Body of pancreas (tissue), 4 donors: ENCODE measurements around the gene PRR9. TPM values are rescaled to one million over a fixed set of nuclear protein-coding genes. Genes with fewer than 3 reads are reported as not detected.

Experiments
- ATAC-seq: fragments of 150-250 bp; one replicate; pipeline ENCODE4 v1.9.1; 2016
- DNase-seq, 4 donors: peaks; one replicate each; pipeline ENCODE4 v3.0.0-alpha.2; 2019
- H3K27ac ChIP-seq, 4 donors: fragments of 200-600 bp; sonication (generic); 1 replicate in 3 of 4; 2 replicates in 1 of 4; pipeline versions ENCODE4 v1.5.1 to v1.6.1; 2016 to 2019; ENCODE audit warnings: mild to moderate bottlenecking in 1 of 4, mixed read lengths in 1 of 4, moderate library complexity in 1 of 4
- H3K27me3 ChIP-seq, 2 donors: fragments of 200-600 bp; sonication (generic); one replicate each; pipeline ENCODE4 v1.6.0; 2016; ENCODE audit warnings: mild to moderate bottlenecking in 1 of 2
- H3K36me3 ChIP-seq, 2 donors: fragments of 200-600 bp; sonication (generic); replicated peaks in 1 of 2; 2 replicates each; pipeline ENCODE4 v1.5.1; 2016; ENCODE audit warnings: low read depth in 2 of 2; ENCODE audit not compliant: insufficient read depth in 1 of 2
- H3K4me1 ChIP-seq: fragments of 200-600 bp; sonication (generic); one replicate; pipeline ENCODE4 v1.6.0; 2016
- H3K4me3 ChIP-seq, 2 donors: fragments of 200-600 bp; sonication (generic); 1 replicate in 1 of 2; 2 replicates in 1 of 2; pipeline ENCODE4 v1.5.1; 2016 to 2019
- H3K9me3 ChIP-seq, 3 donors: fragments of 200-600 bp; sonication (generic); 1 replicate in 2 of 3; 2 replicates in 1 of 3; pipeline ENCODE4 v1.5.1; 2016
- CTCF ChIP-seq, 7 experiments: fragments of 450-650 bp in 4 of 7; fragments of 200-600 bp in 3 of 7; sonication (generic) in 3 of 7; IDR thresholded peaks; one replicate each; pipeline ENCODE4 v1.5.1; 2016 to 2019; ENCODE audit warnings: antibody characterized with exemption in 7 of 7
- POLR2A ChIP-seq, 3 donors: fragments of 450-650 bp; IDR thresholded peaks; one replicate each; pipeline ENCODE4 v1.6.1; 2016; ENCODE audit warnings: antibody characterized with exemption in 3 of 3, mild to moderate bottlenecking in 2 of 3
- WGBS, 2 donors: methylation state at CpG; one replicate each; pipeline ENCODE4 v1.1.5; 2017; 5-methylcytosine and 5-hydroxymethylcytosine counted together
- intact Hi-C: fragments of 100-400 bp; cut with DNase I; formaldehyde crosslinking; loops from one replicate; pipeline ENCODE4 v1.15.1; 2023
- total RNA-seq, 2 donors: library from RNA; depleted of rRNA; stranded (reverse); fragments of >200 nt; gene quantifications; one replicate each; pipeline ENCODE4 v1.1.0, GENCODE V29; 2016

The PRR9 gene
- total RNA-seq, 2 donors from 2014 or later = not detected

- intact Hi-C loops = no loop called here
- WGBS, 2 donors = 33 to 67% methylated on average over 2 of the region's 2 CpGs
- TF ChIP-seq POLR2A (IDR thresholded peaks at IDR 0.05) = no peak
- TF ChIP-seq CTCF (IDR thresholded peaks at IDR 0.05) = no peak
- H3K4me3 ChIP-seq = no peak overlapping the region
- DNase-seq (no peak), ATAC-seq (no peak)
- H3K36me3 ChIP-seq = no peaks in the 10 kb centered on the region
- no peak overlapping the region for H3K27ac ChIP-seq
- no peaks in the 10 kb centered on the region for H3K4me1 ChIP-seq
- no peaks in the 10 kb centered on the region for H3K9me3 ChIP-seq
- no peaks in the 10 kb centered on the region for H3K27me3 ChIP-seq
Observed at GRCh38 chr1:153246825-153247224, 29.4 kb downstream of the PRR9 start.

- no peak overlapping the region for H3K27ac ChIP-seq
- H3K4me3 ChIP-seq = no peak overlapping the region
- intact Hi-C loops = no loop called here
- TF ChIP-seq POLR2A (IDR thresholded peaks at IDR 0.05) = no peak
- no peak for TF ChIP-seq CTCF (IDR thresholded peaks at IDR 0.05)
- H3K36me3 ChIP-seq = no peaks in the 10 kb centered on the region
- no peaks in the 10 kb centered on the region for H3K27me3 ChIP-seq
- no peaks in the 10 kb centered on the region for H3K9me3 ChIP-seq
- DNase-seq (no peak), ATAC-seq (no peak)
- 55 to 56% methylated on average over 5 of the region's 5 CpGs for WGBS, 2 donors
- H3K4me1 ChIP-seq = no peaks in the 10 kb centered on the region
Observed at GRCh38 chr1:153248176-153248879, 30.9 kb downstream of the PRR9 start.

GRCh38 chr1:153250166-153250565, 32.8 kb downstream of the PRR9 start:
- H3K4me3 ChIP-seq = no peak overlapping the region
- ATAC-seq (no peak), DNase-seq (no peak)
- no peaks in the 10 kb centered on the region for H3K4me1 ChIP-seq
- 48% methylated on average over 1 of the region's 1 CpG for WGBS, 2 donors
- no peak overlapping the region for H3K27ac ChIP-seq
- no peaks in the 10 kb centered on the region for H3K9me3 ChIP-seq
- no peak for TF ChIP-seq POLR2A (IDR thresholded peaks at IDR 0.05)
- no peak for TF ChIP-seq CTCF (IDR thresholded peaks at IDR 0.05)
- H3K27me3 ChIP-seq = no peaks in the 10 kb centered on the region
- no peaks in the 10 kb centered on the region for H3K36me3 ChIP-seq
- intact Hi-C loops = no loop called here

GRCh38 chr1:153251087-153251486, 33.7 kb downstream of the PRR9 start:
- Histone ChIP-seq H3K4me3 (no peak overlapping the region), H3K9me3 (no peaks in the 10 kb centered on the region), H3K36me3 (no peaks in the 10 kb centered on the region), H3K27ac (no peak overlapping the region), H3K4me1 (no peaks in the 10 kb centered on the region), H3K27me3 (no peaks in the 10 kb centered on the region)
- TF ChIP-seq POLR2A (IDR thresholded peaks at IDR 0.05) (no peak), CTCF (IDR thresholded peaks at IDR 0.05) (no peak)
- WGBS, 2 donors = 69 to 71% methylated on average over 2 of the region's 2 CpGs
- DNase-seq (no peak), ATAC-seq (no peak)
- intact Hi-C loops = no loop called here

- no peaks in the 10 kb centered on the region for H3K27me3 ChIP-seq
- no peak overlapping the region for H3K4me3 ChIP-seq
- no peaks in the 10 kb centered on the region for H3K9me3 ChIP-seq
- intact Hi-C loops = no loop called here
- DNase-seq (no peak), ATAC-seq (no peak)
- no peak overlapping the region for H3K27ac ChIP-seq
- no peak for TF ChIP-seq CTCF (IDR thresholded peaks at IDR 0.05)
- no peak for TF ChIP-seq POLR2A (IDR thresholded peaks at IDR 0.05)
- no peaks in the 10 kb centered on the region for H3K36me3 ChIP-seq
- 73 to 78% methylated on average over 3 of the region's 3 CpGs for whole genome bisulfite sequencing, 2 donors
- H3K4me1 ChIP-seq = no peaks in the 10 kb centered on the region
Observed at GRCh38 chr1:153251562-153251961, 34.2 kb downstream of the PRR9 start.
